ENCODE data around the gene CST1.

CST1 gene

DNA sequence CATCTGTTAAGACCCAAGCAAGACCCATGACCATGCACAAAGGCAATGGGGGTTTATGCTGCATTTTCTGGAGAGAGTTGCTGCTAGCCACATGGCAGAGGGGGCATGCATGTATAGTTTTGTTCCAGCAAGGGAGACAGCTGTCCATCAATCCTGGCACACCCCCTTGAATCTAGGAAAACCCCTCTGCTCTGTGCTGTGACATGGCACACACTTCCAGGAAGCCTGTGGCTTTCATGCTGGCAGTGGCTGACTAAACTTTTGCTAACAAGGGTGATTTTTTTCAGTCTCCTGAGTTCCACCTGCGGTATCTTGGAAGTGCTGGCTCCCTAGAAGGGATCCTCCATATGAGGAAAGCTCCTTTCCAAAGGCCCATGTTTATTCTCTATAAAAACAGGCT lies 52.8 kb downstream of the CST1 start:
- DNase-seq = no peak
